Measurements from ENCODE around the gene CIRBP.

GRCh38 chr19:1307320-1307719, 38.2 kb downstream of the CIRBP start:
- TF ChIP-seq POLR2AphosphoS5 (IDR thresholded peaks at IDR 0.05) (no peak), EP300 (IDR thresholded peaks at IDR 0.05) (no peak), POLR2A (IDR thresholded peaks at IDR 0.05) (no peak)
